Thoracic aorta (tissue), 2 donors: ENCODE results near the gene LUZP1. TPM values are rescaled to one million over a fixed set of nuclear protein-coding genes. Genes with fewer than 3 reads are reported as not detected.
A peak's percentile ranks its signal among the peaks of the same experiment; 100 is the strongest.

Source experiments
- ATAC-seq: fragments of 150-250 bp; one replicate; pipeline ENCODE4 v1.8.0; 2017; ENCODE audit warnings: low read depth; ENCODE audit not compliant: insufficient number of reproducible peaks, low FRiP score
- DNase-seq: peaks from one replicate; pipeline ENCODE4 v3.0.0-alpha.2; 2020; ENCODE audit warnings: low spot score
- H3K27ac ChIP-seq, 2 donors: fragments of 200-600 bp; sonication (generic); 1 replicate in 1 of 2; 2 replicates in 1 of 2; pipeline ENCODE4 v1.5.1; 2016; ENCODE audit warnings: mild to moderate bottlenecking in 2 of 2, moderate library complexity in 2 of 2
- H3K27me3 ChIP-seq: fragments of 200-600 bp; sonication (generic); replicated peaks from 2 replicates; pipeline ENCODE4 v1.6.0; 2016; ENCODE audit warnings: mild to moderate bottlenecking; ENCODE audit not compliant: insufficient read depth
- H3K36me3 ChIP-seq: fragments of 200-600 bp; sonication (generic); one replicate; pipeline ENCODE4 v1.5.1; 2016
- H3K4me1 ChIP-seq, 2 donors: fragments of 200-600 bp; sonication (generic); 1 replicate in 1 of 2; 2 replicates in 1 of 2; pipeline versions ENCODE4 v1.5.1 to v1.6.0; 2016; ENCODE audit warnings: low read depth in 2 of 2, mild to moderate bottlenecking in 1 of 2; ENCODE audit not compliant: control insufficient read depth in 1 of 2
- H3K4me3 ChIP-seq: fragments of 200-600 bp; sonication (generic); 2 replicates; pipeline ENCODE4 v1.5.1; 2016; ENCODE audit warnings: mild to moderate bottlenecking
- H3K9me3 ChIP-seq: fragments of 200-600 bp; sonication (generic); 2 replicates; pipeline ENCODE4 v1.5.1; 2016
- CTCF ChIP-seq: fragments of 200-600 bp; sonication (generic); IDR thresholded peaks from one replicate; pipeline ENCODE4 v1.5.1; 2019; ENCODE audit warnings: antibody characterized with exemption
- total RNA-seq, 2 donors: library from RNA; depleted of rRNA; stranded (reverse); fragments of >200 nt; gene quantifications; one replicate each; pipeline versions ENCODE4 v1.1.0 to v1.2.3, GENCODE V29; 2016

Gene LUZP1
- total RNA-seq, 2 donors from 2014 or later = 17.9 to 38.4 TPM

GRCh38 chr1:23110391-23110790 is 58.3 kb downstream of the LUZP1 start:
- peaks cover 26 to 27% of the 10 kb centered on the region in 2 donors for H3K4me1 ChIP-seq
- no peak for TF ChIP-seq CTCF
- H3K9me3 ChIP-seq = no peaks in the 10 kb centered on the region
- H3K27me3 ChIP-seq = no peaks in the 10 kb centered on the region
- no peak overlapping the region for H3K27ac ChIP-seq
- ATAC-seq = no peak
- H3K36me3 ChIP-seq = peaks cover 8% of the 10 kb centered on the region
- DNase-seq = no peak
- no peak overlapping the region for H3K4me3 ChIP-seq

- H3K9me3 ChIP-seq = no peaks in the 10 kb centered on the region
- TF ChIP-seq CTCF = no peak
- no peak overlapping the region for H3K4me3 ChIP-seq
- H3K27me3 ChIP-seq = no peaks in the 10 kb centered on the region
- no peak for ATAC-seq
- peaks cover 15 to 16% of the 10 kb centered on the region in 2 donors for H3K4me1 ChIP-seq
- no peak for DNase-seq
- H3K36me3 ChIP-seq = peaks cover 8% of the 10 kb centered on the region
- H3K27ac ChIP-seq = no peak overlapping the region
These were observed 59.6 kb downstream of the LUZP1 start for GRCh38 chr1:23108918-23109533.

DNA sequence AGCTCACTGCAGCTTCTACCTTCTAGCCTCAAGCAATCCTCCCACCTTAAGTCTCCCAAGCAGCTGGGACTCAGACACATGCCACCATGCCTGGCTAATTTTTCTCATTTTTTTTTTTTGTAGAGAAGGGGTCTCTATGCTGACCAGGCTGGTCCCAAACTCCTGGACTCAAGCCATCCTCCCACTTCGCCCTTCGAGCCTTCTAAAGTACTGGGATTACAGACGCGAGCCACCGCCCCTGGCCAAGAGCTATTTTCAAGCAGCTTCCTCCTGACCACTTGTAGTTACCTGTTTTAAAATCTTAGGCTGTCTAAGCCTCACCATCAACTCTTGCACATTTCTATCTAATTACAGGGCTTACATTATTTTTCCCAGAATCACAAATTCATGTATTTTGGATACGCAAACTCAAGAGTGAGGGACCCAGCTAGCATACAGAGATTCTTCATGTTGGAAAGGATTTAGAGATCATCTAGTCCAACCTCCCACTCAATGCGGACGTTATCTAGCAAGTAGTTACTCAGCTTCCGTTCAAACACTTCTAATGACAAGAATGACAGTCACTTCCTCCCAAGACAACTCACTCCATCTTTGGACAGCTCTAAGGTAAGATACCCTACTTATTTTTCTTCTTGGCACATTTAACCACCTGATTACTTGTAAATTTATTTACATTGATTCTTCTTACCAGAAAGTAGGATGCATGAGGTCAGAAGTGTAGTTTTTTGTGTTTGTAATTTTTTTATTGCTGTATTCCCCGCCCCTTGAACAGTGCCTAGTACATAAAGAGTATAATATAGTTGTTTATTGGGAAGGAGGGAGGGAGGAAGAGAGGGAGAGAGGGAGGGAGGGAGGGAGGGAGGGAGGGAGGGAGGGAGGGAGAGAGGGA is 65.4 kb downstream of the LUZP1 start:
- DNase-seq = no peak
- peaks cover 4% of the 10 kb centered on the region for H3K36me3 ChIP-seq
- H3K27ac ChIP-seq = peak overlapping the region in 1 of 2 donors; percentile 39
- H3K4me3 ChIP-seq = no peak overlapping the region
- H3K9me3 ChIP-seq = no peaks in the 10 kb centered on the region
- no peaks in the 10 kb centered on the region for H3K27me3 ChIP-seq
- ATAC-seq = no peak
- TF ChIP-seq CTCF = no peak
- peaks cover 44 to 52% of the 10 kb centered on the region in 2 donors for H3K4me1 ChIP-seq

DNA sequence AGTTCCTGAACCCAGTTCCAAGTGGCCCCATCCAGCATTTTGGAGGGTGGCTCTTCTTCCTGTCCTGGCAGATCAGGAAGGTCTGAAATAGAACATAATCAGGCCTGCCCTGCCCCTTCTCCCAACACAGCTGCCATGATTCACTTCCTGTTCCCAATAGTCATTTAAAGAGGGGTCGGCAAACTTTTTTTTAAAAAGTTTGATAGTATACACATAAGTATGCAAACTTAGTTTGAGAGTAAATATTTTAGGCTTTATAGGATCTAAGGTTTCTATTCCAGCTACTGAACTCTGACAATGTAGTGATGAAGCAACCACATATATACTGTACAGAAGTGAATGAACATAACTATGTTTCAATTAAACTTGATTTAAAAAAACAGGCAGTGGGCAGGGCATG is 66.4 kb downstream of the LUZP1 start:
- H3K36me3 ChIP-seq = no peaks in the 10 kb centered on the region
- TF ChIP-seq CTCF = no peak
- H3K9me3 ChIP-seq = no peaks in the 10 kb centered on the region
- H3K27me3 ChIP-seq = no peaks in the 10 kb centered on the region
- peak overlapping the region; percentile 39 to 43 for H3K27ac ChIP-seq
- ATAC-seq (no peak), DNase-seq (no peak)
- peaks cover 44 to 56% of the 10 kb centered on the region in 2 donors for H3K4me1 ChIP-seq
- no peak overlapping the region for H3K4me3 ChIP-seq

- H3K4me3 ChIP-seq = no peak overlapping the region
- H3K9me3 ChIP-seq = no peaks in the 10 kb centered on the region
- H3K27ac ChIP-seq = peak overlapping the region; percentile 36 to 43
- TF ChIP-seq CTCF = no peak
- DNase-seq (no peak), ATAC-seq (no peak)
- H3K27me3 ChIP-seq = no peaks in the 10 kb centered on the region
- H3K4me1 ChIP-seq = peaks cover 44 to 56% of the 10 kb centered on the region in 2 donors
- H3K36me3 ChIP-seq = no peaks in the 10 kb centered on the region
These were observed 66.8 kb downstream of the LUZP1 start for GRCh38 chr1:23101887-23102286.
